DMS 273 treated with DMSO at 0.1 percent for 48 hours (cell line): ENCODE measurements around the gene NEDD4L.
"Not testable (repeated sequence)": the region's sequence is repeated elsewhere in the genome, so short reads cannot be mapped to it uniquely, and the experiment has no call there.

Experiments
- DNase-seq: peaks from one replicate; lab custom pipeline; 2025; lab: John Stamatoyannopoulos, UW

NEDD4L gene

DNA sequence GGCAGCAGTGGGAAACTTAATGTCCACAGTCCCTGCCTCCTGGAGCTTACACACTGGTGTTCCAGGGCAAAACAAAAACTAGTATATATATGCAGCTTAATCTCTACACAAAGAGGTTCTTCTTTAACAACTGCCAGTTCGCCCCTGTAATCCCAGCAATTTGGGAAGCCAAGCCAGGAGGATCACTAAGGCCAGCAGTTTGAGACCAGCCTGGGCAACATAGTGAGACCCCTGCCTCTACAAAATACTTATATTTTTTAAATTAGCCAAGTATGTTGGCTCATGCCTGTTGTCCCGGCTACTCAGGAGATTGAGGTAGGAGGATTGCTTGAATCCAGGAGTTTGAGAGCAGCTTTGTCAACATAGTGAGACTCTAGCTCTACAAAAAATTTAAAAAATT, 17.2 kb upstream of the NEDD4L start:
- no peak for DNase-seq

GRCh38 chr18:58027341-58027740, 16.7 kb upstream of the NEDD4L start:
- no peak for DNase-seq

- no peak for DNase-seq
These were observed 15.8 kb upstream of the NEDD4L start for GRCh38 chr18:58028109-58028784.

GRCh38 chr18:58032233-58032632, 11.8 kb upstream of the NEDD4L start:
- no peak for DNase-seq

DNA sequence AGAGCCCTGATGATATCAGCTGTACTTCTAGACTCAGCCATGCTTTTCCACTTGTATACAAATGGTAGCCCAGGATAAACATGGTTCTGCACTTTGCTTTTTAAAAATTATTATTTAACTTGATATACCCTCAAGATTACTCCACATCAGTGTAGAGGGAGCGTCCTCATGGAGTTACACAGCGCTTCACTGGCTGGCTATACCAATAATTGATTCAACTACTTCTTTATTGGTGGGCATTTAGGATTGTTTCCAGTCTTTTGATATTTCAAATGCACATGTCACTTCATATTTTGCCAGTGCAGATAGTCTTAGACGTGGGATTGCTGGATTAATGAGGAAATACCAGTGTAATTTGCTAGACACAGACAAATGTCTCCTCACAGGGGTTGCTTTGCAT, 10.8 kb upstream of the NEDD4L start:
- DNase-seq, result no peak

- DNase-seq, result no peak
These were observed 9.7 kb upstream of the NEDD4L start for GRCh38 chr18:58034370-58034769.

GRCh38 chr18:58037163-58037562, 6.9 kb upstream of the NEDD4L start:
- DNase-seq, result no peak

DNA sequence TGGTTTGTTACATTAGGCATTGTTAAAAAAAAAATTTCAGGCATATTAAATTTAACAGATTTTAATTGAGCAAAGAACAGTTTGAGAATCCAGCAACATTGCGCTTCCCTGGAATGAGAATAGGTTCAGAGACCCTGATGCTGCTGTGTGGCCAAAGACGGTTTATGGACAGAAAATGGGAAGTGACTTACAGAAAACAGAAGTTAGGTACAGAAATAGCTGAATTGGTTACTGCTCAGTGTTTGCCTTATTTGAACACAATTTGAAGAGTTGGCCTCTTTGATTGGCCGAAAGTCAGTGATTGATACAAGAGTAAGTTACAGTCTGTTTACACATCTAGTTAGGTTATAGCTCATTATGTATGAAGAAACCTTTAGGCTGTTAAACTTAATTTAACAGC, 6.0 kb upstream of the NEDD4L start:
- DNase-seq, result no peak

DNA sequence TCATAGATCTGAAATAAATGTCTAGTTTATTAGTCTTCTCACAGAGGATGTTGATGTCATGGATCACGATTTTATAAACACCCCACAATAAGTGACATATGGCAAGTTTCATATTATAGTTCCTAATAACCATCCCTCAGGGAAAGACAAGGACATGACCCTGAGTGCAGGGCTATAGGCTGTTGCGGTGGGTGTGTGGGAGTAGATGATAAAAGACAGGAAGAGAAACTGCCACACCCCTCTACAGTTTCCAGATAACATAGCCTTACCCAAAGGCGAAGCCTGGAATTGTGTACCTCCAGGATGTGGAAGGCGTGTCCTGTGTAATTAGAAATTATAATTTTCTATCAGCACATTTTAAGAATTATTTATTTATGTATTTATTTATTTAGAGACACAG, 2.4 kb upstream of the NEDD4L start:
- no peak for DNase-seq

- DNase-seq, result no peak
These were observed 1.1 kb upstream of the NEDD4L start for GRCh38 chr18:58042826-58043490.

DNA sequence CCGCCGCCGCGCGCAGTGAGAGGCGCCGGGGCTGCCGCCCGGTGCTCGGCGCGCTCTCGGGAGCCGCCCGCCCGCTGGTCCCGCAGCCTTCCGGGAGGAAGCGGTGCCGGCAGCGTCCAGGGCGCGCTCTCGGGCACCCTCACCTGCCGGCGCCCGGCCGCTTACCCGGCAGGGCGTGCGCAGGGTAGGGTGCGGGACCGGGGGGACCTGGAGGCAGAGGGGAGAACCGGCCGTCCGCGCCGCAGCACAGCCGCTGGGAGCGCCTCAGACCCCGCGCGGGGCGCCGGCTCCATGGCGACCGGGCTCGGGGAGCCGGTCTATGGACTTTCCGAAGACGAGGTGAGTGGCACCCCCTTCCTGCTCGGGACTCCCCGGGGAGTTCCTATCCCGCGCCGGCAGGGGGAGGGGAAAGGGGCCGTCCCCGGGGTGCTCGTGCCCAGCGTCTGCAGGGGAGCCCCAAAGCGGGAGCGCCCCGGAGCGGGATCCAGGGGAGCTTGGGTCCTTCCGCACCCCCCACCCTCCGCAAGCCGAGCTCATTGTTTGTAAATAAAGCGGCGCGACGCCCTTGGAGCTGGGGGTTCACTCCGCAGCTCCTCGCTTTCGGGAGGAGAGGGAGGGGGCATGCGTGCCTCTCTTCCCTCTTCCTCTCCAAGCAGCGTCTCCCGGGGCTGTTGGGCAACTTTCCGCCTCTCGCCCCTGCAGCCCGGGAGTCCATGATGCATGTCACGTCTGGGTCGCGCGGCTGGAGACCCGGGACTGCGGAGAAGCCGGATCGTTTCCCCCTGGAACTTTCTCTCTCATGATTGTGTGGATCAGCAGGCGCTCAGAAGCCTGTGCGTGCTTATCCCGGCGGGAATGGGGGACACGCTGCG, 580 bp downstream of the NEDD4L start:
- no peak for DNase-seq

- peak; percentile 36 for DNase-seq
These were observed 1.4 kb downstream of the NEDD4L start for GRCh38 chr18:58045242-58046092.

- no peak for DNase-seq
These were observed 2.2 kb downstream of the NEDD4L start for GRCh38 chr18:58046093-58046793.

- DNase-seq, result no peak
These were observed 2.9 kb downstream of the NEDD4L start for GRCh38 chr18:58046794-58047555.

DNA sequence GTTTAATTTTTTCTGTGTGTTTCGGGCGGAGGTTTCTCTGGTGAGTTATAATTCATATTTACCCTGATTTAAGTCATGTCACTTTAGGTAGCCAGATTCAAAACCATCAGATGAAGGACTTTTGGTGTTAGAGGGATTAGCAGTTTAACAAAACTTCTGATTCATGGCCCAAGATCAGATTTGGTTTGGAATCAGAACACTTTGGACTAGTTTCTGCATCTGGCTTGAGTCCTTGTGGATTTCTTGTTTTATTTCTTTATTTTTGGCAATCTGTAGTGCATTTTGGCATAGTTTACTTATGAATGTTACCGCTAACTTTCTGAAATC, 3.5 kb downstream of the NEDD4L start:
- no peak for DNase-seq

GRCh38 chr18:58048081-58048642, 4.1 kb downstream of the NEDD4L start:
- DNase-seq, result no peak

DNA sequence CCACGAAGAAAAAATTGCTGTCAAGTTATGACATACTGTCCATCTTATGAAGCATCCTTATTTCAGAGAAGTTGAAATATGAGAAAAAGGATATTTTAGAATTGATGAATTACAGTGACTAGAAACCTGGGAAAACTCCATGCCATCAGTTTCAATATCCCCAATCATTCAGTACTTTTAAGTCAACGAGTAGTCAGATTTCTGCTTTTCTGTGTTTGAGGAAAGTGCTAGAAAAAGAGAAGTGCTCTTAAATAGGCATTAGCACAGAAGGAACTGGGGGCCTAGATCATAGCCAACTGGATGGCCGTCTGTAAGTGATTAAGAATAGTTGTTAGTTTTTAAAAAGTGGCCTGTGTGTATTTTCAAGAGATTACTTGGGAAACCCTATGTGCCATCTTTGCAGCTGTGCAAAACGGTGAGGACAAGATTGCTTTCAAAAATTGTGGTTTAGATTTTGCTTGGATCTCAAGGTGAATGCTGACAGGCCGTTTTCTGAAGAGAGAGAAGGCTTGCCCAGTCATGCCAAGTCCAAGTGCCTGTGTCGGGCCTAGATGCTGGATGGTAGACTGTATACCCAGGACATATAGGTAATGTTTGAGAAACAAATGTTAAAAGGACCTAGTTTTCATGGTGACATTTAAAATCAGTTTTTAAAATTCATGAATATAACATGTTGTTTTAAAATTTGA, 5.1 kb downstream of the NEDD4L start:
- DNase-seq, result no peak

- DNase-seq, result not testable (repeated sequence)
These were observed 6.9 kb downstream of the NEDD4L start for GRCh38 chr18:58050963-58051362.

DNA sequence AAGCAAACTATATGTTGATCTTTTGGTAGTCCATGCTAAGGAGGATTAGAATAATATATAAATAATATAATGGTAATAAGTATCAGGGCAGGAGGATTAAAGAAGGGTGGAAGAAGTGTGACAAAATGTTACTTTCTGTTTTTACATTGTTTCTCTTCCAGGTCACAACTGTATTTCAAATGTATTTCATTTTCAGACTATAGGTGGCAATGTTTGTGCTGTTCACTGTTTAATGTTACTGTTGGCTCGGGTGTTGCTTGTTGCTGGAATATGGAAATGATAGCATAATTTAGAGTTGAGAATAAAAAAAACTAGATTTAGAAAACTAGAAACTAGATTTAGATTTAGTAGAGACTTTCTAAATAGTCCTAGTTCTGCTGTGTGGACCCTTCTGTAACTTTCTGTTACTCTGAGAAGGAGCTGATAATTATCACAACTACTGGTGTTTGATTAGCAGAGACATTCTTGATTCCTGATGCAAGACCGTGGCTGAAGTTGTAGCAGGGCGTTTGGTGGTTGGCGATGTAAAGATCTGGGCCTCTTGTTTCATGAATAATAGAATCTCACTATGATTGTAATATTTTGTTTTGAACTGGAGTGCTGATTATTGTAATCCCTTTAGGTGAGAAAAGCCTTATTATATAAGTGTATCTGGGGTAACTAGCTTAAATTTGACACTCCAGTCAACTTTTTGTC, 7.9 kb downstream of the NEDD4L start:
- no peak for DNase-seq
